GM23248 (cell line): ENCODE data around the gene DYNC1LI1. TPM values are rescaled to one million over a fixed set of nuclear protein-coding genes. Genes with fewer than 3 reads are reported as not detected.

ENCODE experiments used
- DNase-seq: peaks from one replicate; pipeline ENCODE4 v3.0.0-alpha.2; 2015
- H2AFZ ChIP-seq: fragments of 200-600 bp; sonication (generic); 2 replicates; pipeline ENCODE4 v1.6.1; 2016; ENCODE audit warnings: antibody characterized with exemption
- H3F3A ChIP-seq: fragments of 200-600 bp; sonication (generic); 2 replicates; pipeline ENCODE4 v1.6.1; 2016; ENCODE audit warnings: mild to moderate bottlenecking, antibody characterized with exemption, mixed run types; ENCODE audit not compliant: insufficient read depth
- H3K27ac ChIP-seq: fragments of 200-600 bp; sonication (generic); 2 replicates; pipeline ENCODE4 v1.5.1; 2016; ENCODE audit warnings: mild to moderate bottlenecking
- H3K27me3 ChIP-seq: fragments of 200-600 bp; sonication (generic); replicated peaks from 2 replicates; pipeline ENCODE4 v1.6.1; 2016; ENCODE audit warnings: mild to moderate bottlenecking; ENCODE audit not compliant: insufficient read depth
- H3K36me3 ChIP-seq: fragments of 200-600 bp; sonication (generic); 2 replicates; pipeline ENCODE4 v1.6.1; 2016; ENCODE audit warnings: low read depth, mild to moderate bottlenecking
- H3K4me1 ChIP-seq: fragments of 200-600 bp; sonication (generic); 2 replicates; pipeline ENCODE4 v1.6.1; 2016; ENCODE audit warnings: mild to moderate bottlenecking; ENCODE audit not compliant: insufficient read depth
- H3K4me2 ChIP-seq: fragments of 200-600 bp; sonication (generic); one replicate; pipeline ENCODE4 v1.6.1; 2016; ENCODE audit warnings: mild to moderate bottlenecking; ENCODE audit not compliant: unreplicated experiment
- H3K4me3 ChIP-seq: fragments of 200-600 bp; sonication (generic); 2 replicates; pipeline ENCODE4 v1.5.1; 2016; ENCODE audit warnings: mild to moderate bottlenecking
- H3K79me2 ChIP-seq: fragments of 200-600 bp; sonication (generic); 2 replicates; pipeline ENCODE4 v1.6.1; 2016; ENCODE audit warnings: mild to moderate bottlenecking; ENCODE audit not compliant: insufficient read depth
- H3K9ac ChIP-seq: fragments of 200-600 bp; sonication (generic); 2 replicates; pipeline ENCODE4 v1.6.1; 2016; ENCODE audit warnings: mild to moderate bottlenecking
- H3K9me2 ChIP-seq: fragments of 200-600 bp; sonication (generic); 2 replicates; pipeline ENCODE4 v1.6.1; 2016; ENCODE audit warnings: mixed run types, mild to moderate bottlenecking, moderate library complexity; ENCODE audit not compliant: insufficient read depth
- H3K9me3 ChIP-seq: fragments of 200-600 bp; sonication (generic); one replicate; pipeline ENCODE4 v1.6.1; 2017; ENCODE audit warnings: low read depth
- H4K20me1 ChIP-seq: fragments of 200-600 bp; sonication (generic); 2 replicates; pipeline ENCODE4 v1.6.0; 2016; ENCODE audit not compliant: insufficient read depth
- EZH2 ChIP-seq: fragments of 200-600 bp; sonication (generic); IDR thresholded peaks from 2 replicates; pipeline ENCODE4 v1.6.1; 2018; ENCODE audit warnings: antibody characterized with exemption, mild to moderate bottlenecking; ENCODE audit not compliant: insufficient read depth, poor library complexity, severe bottlenecking
- EZH2phosphoT487 ChIP-seq: fragments of 200-600 bp; sonication (generic); IDR thresholded peaks from 2 replicates; pipeline ENCODE4 v1.6.1; 2018; ENCODE audit warnings: antibody characterized with exemption, moderate library complexity, mild to moderate bottlenecking, low read depth; ENCODE audit not compliant: insufficient read depth
- WGBS, 2 experiments: methylation state at CpG; one replicate each; pipeline ENCODE4 v1.1.6; 2015 to 2017; ENCODE audit warnings: low lambda C conversion rate in 2 of 2, low coverage in 1 of 2; ENCODE audit errors: missing lambda C conversion rate in 2 of 2; 5-methylcytosine and 5-hydroxymethylcytosine counted together
- in situ Hi-C: fragments of 300-500 bp; cut with MboI; formaldehyde crosslinking; loops from 2 replicates; pipeline ENCODE4 v1.15.0; 2020
- polyA plus RNA-seq: library from polyadenylated mRNA; unstranded; fragments of >200 nt; fragmentation: Nextera tagmentation; extraction: Ambion mirVana; gene quantifications from 2 replicates; pipeline ENCODE4 v1.2.1, GENCODE V29; 2016
- total RNA-seq: library from RNA; depleted of rRNA; stranded (reverse); fragments of >200 nt; shearing (Covaris generic); gene quantifications from 2 replicates; pipeline ENCODE4 v1.2.3, GENCODE V29; 2014

The DYNC1LI1 gene
- total and polyA plus RNA-seq, 2 experiments from 2014 or later = 36.7 to 40.5 TPM

DNA sequence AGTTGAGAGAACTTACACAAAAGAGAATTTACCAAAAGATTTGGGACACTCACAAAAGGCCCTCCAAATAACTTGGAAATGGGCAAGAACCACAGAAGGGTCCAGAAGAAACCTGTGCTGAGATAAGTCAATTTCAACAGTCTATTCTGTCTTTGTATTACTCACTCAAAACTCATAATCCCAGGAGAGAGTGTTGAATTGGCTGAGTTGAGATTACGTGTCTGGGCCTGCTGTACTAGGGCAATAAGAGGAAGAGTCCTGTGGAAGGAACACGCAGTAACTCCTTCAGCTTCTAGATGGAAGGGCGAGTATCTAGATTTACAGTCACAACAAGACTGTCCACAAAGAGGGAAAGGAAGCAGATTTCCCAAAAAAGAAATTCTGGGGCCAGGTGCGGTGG, 42.5 kb upstream of the DYNC1LI1 start:
- Histone ChIP-seq H3K9ac (no peak overlapping the region), H3K27ac (no peak overlapping the region), H3K9me2 (no peaks in the 10 kb centered on the region), H3K4me2 (no peak overlapping the region), H3F3A (no peaks in the 10 kb centered on the region), H3K9me3 (no peaks in the 10 kb centered on the region), H3K36me3 (no peaks in the 10 kb centered on the region), H4K20me1 (no peaks in the 10 kb centered on the region), H3K79me2 (no peaks in the 10 kb centered on the region), H3K27me3 (no peaks in the 10 kb centered on the region; the same call in 1 of the 2 replicates), H3K4me3 (no peak overlapping the region), H3K4me1 (no peaks in the 10 kb centered on the region), H2AFZ (no peak overlapping the region)
- TF ChIP-seq EZH2 = no peak
- no peak for TF ChIP-seq EZH2phosphoT487
- no peak for DNase-seq
- WGBS, 2 experiments = 76 to 77% methylated on average over 4 of the region's 4 CpGs
- in situ Hi-C loops = no loop called here

DNA sequence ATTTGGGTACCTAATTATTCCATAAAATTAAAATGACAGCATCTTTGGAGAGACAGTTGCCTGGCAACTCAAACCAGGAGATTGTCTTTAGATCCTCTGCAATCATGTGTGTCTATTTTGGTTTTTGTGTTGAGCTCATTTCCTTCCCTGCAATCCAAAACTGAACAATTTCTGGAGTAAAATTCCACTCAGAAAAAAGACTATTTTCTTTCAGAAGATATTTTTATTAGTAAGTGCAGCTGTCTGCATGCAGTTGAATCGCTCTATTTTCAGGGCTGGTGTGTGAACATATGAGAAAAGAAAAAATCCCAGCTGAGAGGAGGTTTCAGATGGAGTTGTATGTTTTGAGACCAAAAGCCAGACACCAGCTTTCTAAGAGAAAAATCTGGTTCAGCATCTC, 41.9 kb upstream of the DYNC1LI1 start:
- in situ Hi-C loops = no loop called here
- Histone ChIP-seq H3K79me2 (no peaks in the 10 kb centered on the region), H3K9ac (no peak overlapping the region), H4K20me1 (no peaks in the 10 kb centered on the region), H3F3A (no peaks in the 10 kb centered on the region), H2AFZ (no peak overlapping the region), H3K9me2 (no peaks in the 10 kb centered on the region), H3K27me3 (no peaks in the 10 kb centered on the region; the same call in 1 of the 2 replicates), H3K4me3 (no peak overlapping the region), H3K36me3 (no peaks in the 10 kb centered on the region), H3K4me2 (no peak overlapping the region), H3K27ac (no peak overlapping the region), H3K4me1 (no peaks in the 10 kb centered on the region), H3K9me3 (no peaks in the 10 kb centered on the region)
- no peak for DNase-seq
- WGBS, 2 experiments = 57 to 63% methylated on average over 1 of the region's 1 CpG
- no peak for TF ChIP-seq EZH2phosphoT487
- no peak for TF ChIP-seq EZH2

DNA sequence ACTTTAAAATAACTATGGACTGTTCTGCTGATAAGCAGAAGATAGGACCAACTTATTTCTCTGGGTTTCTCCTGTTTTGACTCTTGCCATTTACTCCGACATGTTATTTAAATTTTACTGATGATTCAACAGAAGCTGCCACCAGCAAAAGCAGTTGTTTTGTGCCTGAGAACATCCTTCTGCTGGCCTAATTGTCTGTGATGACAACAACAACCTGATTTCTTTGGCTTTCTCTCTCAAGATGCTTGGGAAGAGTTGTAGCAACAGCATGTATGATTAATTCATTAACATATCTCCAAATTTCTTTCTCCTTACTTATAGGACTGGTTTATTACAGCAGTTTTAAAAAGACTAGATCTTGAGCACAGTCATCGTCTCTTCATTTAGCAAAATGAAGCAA, 36.9 kb upstream of the DYNC1LI1 start:
- DNase-seq = no peak
- H3K27me3 ChIP-seq = no peaks in the 10 kb centered on the region; the same call in none of the 2 replicates
- TF ChIP-seq EZH2 (no peak), EZH2phosphoT487 (no peak)
- H3K79me2 ChIP-seq = no peaks in the 10 kb centered on the region
- H3K9me3 ChIP-seq = no peaks in the 10 kb centered on the region
- in situ Hi-C loops = no loop called here
- no peaks in the 10 kb centered on the region for H3K9me2 ChIP-seq
- H3K9ac ChIP-seq = no peak overlapping the region
- no peaks in the 10 kb centered on the region for H4K20me1 ChIP-seq
- H3K4me3 ChIP-seq = no peak overlapping the region
- no peak overlapping the region for H3K27ac ChIP-seq
- H3K36me3 ChIP-seq = no peaks in the 10 kb centered on the region
- 51 to 61% methylated on average over 2 of the region's 2 CpGs for WGBS, 2 experiments
- H2AFZ ChIP-seq = no peak overlapping the region
- no peak overlapping the region for H3K4me2 ChIP-seq
- no peaks in the 10 kb centered on the region for H3K4me1 ChIP-seq
- H3F3A ChIP-seq = no peaks in the 10 kb centered on the region

DNA sequence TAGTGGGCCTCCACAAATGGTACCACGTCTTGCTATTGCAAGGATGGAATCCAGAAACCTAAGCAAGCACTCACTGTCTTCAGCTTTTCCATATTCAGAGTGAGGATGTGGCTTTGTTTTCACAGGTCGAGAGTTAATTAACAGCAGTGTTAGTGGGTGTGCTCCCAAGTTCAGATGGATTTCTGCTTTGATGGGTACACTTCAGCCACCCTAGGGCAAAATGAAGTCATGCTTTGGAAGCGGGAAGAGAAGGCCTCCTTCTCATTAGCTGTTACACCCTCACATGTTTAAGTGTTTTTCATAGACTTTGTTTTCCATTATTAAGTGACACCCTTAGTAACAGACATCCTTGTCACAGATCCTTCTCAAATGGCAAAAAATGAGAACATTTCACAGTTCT, 36.3 kb upstream of the DYNC1LI1 start:
- WGBS, 2 experiments = 11 to 19% methylated on average over 3 of the region's 3 CpGs
- no peak overlapping the region for H3K4me3 ChIP-seq
- no peaks in the 10 kb centered on the region for H3K79me2 ChIP-seq
- H3K9ac ChIP-seq = no peak overlapping the region
- H2AFZ ChIP-seq = no peak overlapping the region
- H3K9me3 ChIP-seq = no peaks in the 10 kb centered on the region
- DNase-seq = no peak
- H3F3A ChIP-seq = no peaks in the 10 kb centered on the region
- no peaks in the 10 kb centered on the region for H4K20me1 ChIP-seq
- H3K9me2 ChIP-seq = no peaks in the 10 kb centered on the region
- TF ChIP-seq EZH2 (no peak), EZH2phosphoT487 (no peak)
- no peaks in the 10 kb centered on the region for H3K36me3 ChIP-seq
- in situ Hi-C loops = no loop called here
- no peak overlapping the region for H3K27ac ChIP-seq
- no peaks in the 10 kb centered on the region for H3K4me1 ChIP-seq
- H3K27me3 ChIP-seq = no peaks in the 10 kb centered on the region; the same call in 1 of the 2 replicates
- no peak overlapping the region for H3K4me2 ChIP-seq

DNA sequence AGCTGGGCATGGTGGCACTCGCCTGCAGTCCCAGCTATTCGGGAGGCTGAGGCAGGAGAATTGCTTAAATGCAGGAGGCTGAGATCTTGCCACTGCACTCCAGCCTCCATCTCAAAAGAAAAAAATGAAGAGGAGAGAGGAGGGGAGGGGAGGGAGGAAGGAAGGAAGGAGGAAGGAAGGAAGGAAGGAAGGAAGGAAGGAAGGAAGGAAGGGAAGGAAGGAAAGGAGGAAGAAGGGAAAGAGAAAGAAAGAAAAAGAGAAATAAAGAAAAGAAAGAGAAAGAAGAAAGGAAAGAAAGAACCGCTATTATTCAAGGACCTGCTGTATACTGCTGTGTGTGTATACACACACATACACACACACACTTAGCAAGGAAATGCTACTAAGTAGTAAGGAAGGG, 35.6 kb upstream of the DYNC1LI1 start:
- Histone ChIP-seq H3K79me2 (no peaks in the 10 kb centered on the region), H3K27me3 (no peaks in the 10 kb centered on the region; the same call in 1 of the 2 replicates), H3K4me3 (no peak overlapping the region), H3F3A (no peaks in the 10 kb centered on the region), H4K20me1 (no peaks in the 10 kb centered on the region), H3K36me3 (no peaks in the 10 kb centered on the region), H3K9me3 (no peaks in the 10 kb centered on the region), H2AFZ (no peak overlapping the region), H3K27ac (no peak overlapping the region), H3K4me2 (no peak overlapping the region), H3K9ac (no peak overlapping the region), H3K9me2 (no peaks in the 10 kb centered on the region), H3K4me1 (no peaks in the 10 kb centered on the region)
- WGBS, 2 experiments = 74 to 77% methylated on average over 3 of the region's 3 CpGs
- in situ Hi-C loops = no loop called here
- TF ChIP-seq EZH2phosphoT487 (no peak), EZH2 (no peak)
- no peak for DNase-seq
